Activated CD4-positive, alpha-beta T cell treated with anti-CD3 and anti-CD28 coated beads, Interleukin-2, amount 50 U/mL, for 4 hours (primary cell): Measurements from ENCODE around the gene EXOC3L4.
"Not testable (repeated sequence)": the region's sequence is repeated elsewhere in the genome, so short reads cannot be mapped to it uniquely, and the experiment has no call there.

Source experiments
- DNase-seq, 2 experiments: peaks; one replicate each; pipeline ENCODE4 v3.0.0-alpha.2; 2020

The EXOC3L4 gene

GRCh38 chr14:103135333-103136260 lies 41.1 kb downstream of the EXOC3L4 start:
- no peak for DNase-seq

- DNase-seq: no peak
Observed at GRCh38 chr14:103136388-103137271, 42.1 kb downstream of the EXOC3L4 start.

- no peak for DNase-seq
Observed at GRCh38 chr14:103137689-103138300, 43.3 kb downstream of the EXOC3L4 start.

GRCh38 chr14:103138301-103139131 lies 44.0 kb downstream of the EXOC3L4 start:
- DNase-seq: no peak

- DNase-seq: no peak
Observed at GRCh38 chr14:103139132-103140025, 44.9 kb downstream of the EXOC3L4 start.

- no peak for DNase-seq
Observed at GRCh38 chr14:103140316-103141109, 46.0 kb downstream of the EXOC3L4 start.

GRCh38 chr14:103141117-103141796 lies 46.7 kb downstream of the EXOC3L4 start:
- DNase-seq: no peak

GRCh38 chr14:103142026-103142425 lies 47.5 kb downstream of the EXOC3L4 start:
- no peak for DNase-seq

GRCh38 chr14:103142721-103143302 lies 48.3 kb downstream of the EXOC3L4 start:
- no peak for DNase-seq

- no peak for DNase-seq
Observed at GRCh38 chr14:103143506-103143905, 49.0 kb downstream of the EXOC3L4 start.

- no peak for DNase-seq
Observed at GRCh38 chr14:103144085-103144484, 49.6 kb downstream of the EXOC3L4 start.

- DNase-seq: no peak
Observed at GRCh38 chr14:103146141-103146709, 51.7 kb downstream of the EXOC3L4 start.

- DNase-seq: no peak
Observed at GRCh38 chr14:103149351-103150237, 55.1 kb downstream of the EXOC3L4 start.

GRCh38 chr14:103151270-103151945 lies 56.9 kb downstream of the EXOC3L4 start:
- DNase-seq: no peak

- DNase-seq: no peak
Observed at GRCh38 chr14:103155010-103155409, 60.5 kb downstream of the EXOC3L4 start.

- DNase-seq: not testable (repeated sequence)
Observed at GRCh38 chr14:103155416-103155815, 60.9 kb downstream of the EXOC3L4 start.

GRCh38 chr14:103155826-103156394 lies 61.4 kb downstream of the EXOC3L4 start:
- DNase-seq: no peak
